Measurements from ENCODE around the gene SATB1. TPM values are rescaled to one million over a fixed set of nuclear protein-coding genes. Genes with fewer than 3 reads are reported as not detected.

SATB1 gene
- total RNA-seq, 1 donor from 2014 or later = 41.7 TPM

GRCh38 chr3:18410205-18410604, 14.9 kb downstream of the SATB1 start:
- DNase-seq (no peak), ATAC-seq (ENCODE audit: poor library complexity) (no peak)
- intact Hi-C loops (cut with DNase I) = no loop called here

- intact Hi-C loops (cut with DNase I) = no loop called here
- no peak for DNase-seq
- no peak for ATAC-seq (ENCODE audit: poor library complexity)
These were observed 15.9 kb downstream of the SATB1 start for GRCh38 chr3:18409266-18409665.

- no peak for DNase-seq
- ATAC-seq (ENCODE audit: poor library complexity) = no peak
- intact Hi-C loops (cut with DNase I) = no loop called here
These were observed 20.0 kb downstream of the SATB1 start for GRCh38 chr3:18405141-18405540.

GRCh38 chr3:18403061-18403460, 22.1 kb downstream of the SATB1 start:
- no peak for DNase-seq
- intact Hi-C loops (cut with DNase I) = no loop called here
- ATAC-seq (ENCODE audit: poor library complexity) = no peak

- intact Hi-C loops (cut with DNase I) = no loop called here
- no peak for DNase-seq
- no peak for ATAC-seq (ENCODE audit: poor library complexity)
These were observed 22.8 kb downstream of the SATB1 start for GRCh38 chr3:18402239-18402799.

GRCh38 chr3:18401300-18401961, 23.7 kb downstream of the SATB1 start:
- intact Hi-C loops (cut with DNase I) = no loop called here
- ATAC-seq (ENCODE audit: poor library complexity) (peak; percentile 59), DNase-seq (no peak)

GRCh38 chr3:18398448-18398847, 26.7 kb downstream of the SATB1 start:
- DNase-seq = no peak
- intact Hi-C loops (cut with DNase I) = no loop called here
- ATAC-seq (ENCODE audit: poor library complexity) = no peak

- DNase-seq = no peak
- intact Hi-C loops (cut with DNase I) = no loop called here
- no peak for ATAC-seq (ENCODE audit: poor library complexity)
These were observed 28.7 kb downstream of the SATB1 start for GRCh38 chr3:18396428-18396827.

GRCh38 chr3:18394384-18394995, 30.6 kb downstream of the SATB1 start:
- ATAC-seq (ENCODE audit: poor library complexity) (no peak), DNase-seq (no peak)
- intact Hi-C loops (cut with DNase I) = no loop called here

GRCh38 chr3:18393906-18394305, 31.2 kb downstream of the SATB1 start:
- no peak for ATAC-seq (ENCODE audit: poor library complexity)
- no peak for DNase-seq
- intact Hi-C loops (cut with DNase I) = no loop called here

- ATAC-seq (ENCODE audit: poor library complexity) (no peak), DNase-seq (no peak)
- intact Hi-C loops (cut with DNase I) = no loop called here
These were observed 35.0 kb downstream of the SATB1 start for GRCh38 chr3:18390024-18390660.

GRCh38 chr3:18389108-18389733, 35.9 kb downstream of the SATB1 start:
- no peak for DNase-seq
- ATAC-seq (ENCODE audit: poor library complexity) = no peak
- intact Hi-C loops (cut with DNase I) = no loop called here

- intact Hi-C loops (cut with DNase I) = no loop called here
- DNase-seq (no peak), ATAC-seq (ENCODE audit: poor library complexity) (no peak)
These were observed 38.8 kb downstream of the SATB1 start for GRCh38 chr3:18386274-18386890.

GRCh38 chr3:18385706-18386105, 39.4 kb downstream of the SATB1 start:
- ATAC-seq (ENCODE audit: poor library complexity) (no peak), DNase-seq (no peak)
- intact Hi-C loops (cut with DNase I) = no loop called here

GRCh38 chr3:18382760-18383369, 42.3 kb downstream of the SATB1 start:
- ATAC-seq (ENCODE audit: poor library complexity) = no peak

GRCh38 chr3:18379647-18380046, 45.5 kb downstream of the SATB1 start:
- ATAC-seq (ENCODE audit: poor library complexity) (no peak), DNase-seq (no peak)
- intact Hi-C loops (cut with DNase I) = no loop called here

More at GRCh38 chr3:18382760-18383369, 42.3 kb downstream of the SATB1 start:
- intact Hi-C loops (cut with DNase I) = no loop called here
- no peak for DNase-seq

GRCh38 chr3:18378218-18378617, 46.9 kb downstream of the SATB1 start:
- ATAC-seq (ENCODE audit: poor library complexity) = no peak
- intact Hi-C loops (cut with DNase I) = no loop called here

GRCh38 chr3:18376682-18377081, 48.5 kb downstream of the SATB1 start:
- ATAC-seq (ENCODE audit: poor library complexity) (no peak), DNase-seq (no peak)
- intact Hi-C loops (cut with DNase I) = no loop called here

More at GRCh38 chr3:18378218-18378617, 46.9 kb downstream of the SATB1 start:
- DNase-seq = no peak
